Activated CD4-positive, alpha-beta T cell treated with anti-CD3 and anti-CD28 coated beads for 24 hours (primary cell): Measurements from ENCODE around the gene VSIG2.
"Not testable (repeated sequence)": the region's sequence is repeated elsewhere in the genome, so short reads cannot be mapped to it uniquely, and the experiment has no call there.

ENCODE experiments used
- DNase-seq, 2 donors: peaks; one replicate each; pipeline ENCODE4 v3.0.0-alpha.2; 2020; ENCODE audit warnings: low read depth in 2 of 2

VSIG2 gene

GRCh38 chr11:124751741-124752470 is at the start of gene VSIG2:
TSS of gene VSIG2 (minus strand) at chr11:124752255. CDS start at chr11:124752137, 118 bp downstream.
- DNase-seq: no peak

- DNase-seq: no peak
Measured at GRCh38 chr11:124801014-124801413, 49.0 kb upstream of the VSIG2 start.

- DNase-seq: peak; percentile 54 to 70
Measured at GRCh38 chr11:124800226-124800929, 48.3 kb upstream of the VSIG2 start, which contains the start of gene MSANTD2. TSS of gene MSANTD2 (minus strand) at chr11:124800406. CDS start at chr11:124800380, 26 bp downstream.

- DNase-seq: peak; percentile 10 to 30
Measured at GRCh38 chr11:124799348-124800225, 47.5 kb upstream of the VSIG2 start.

GRCh38 chr11:124798991-124799347 is 46.9 kb upstream of the VSIG2 start:
- DNase-seq: no peak

- no peak for DNase-seq
Measured at GRCh38 chr11:124796312-124796711, 44.3 kb upstream of the VSIG2 start.

GRCh38 chr11:124793466-124794278 is 41.6 kb upstream of the VSIG2 start:
- peak in 1 of 2 donors; percentile 14 for DNase-seq

GRCh38 chr11:124791626-124792341 is 39.7 kb upstream of the VSIG2 start:
- DNase-seq: no peak

GRCh38 chr11:124788521-124788920 is 36.5 kb upstream of the VSIG2 start:
- no peak for DNase-seq

GRCh38 chr11:124784051-124784450 is 32.0 kb upstream of the VSIG2 start:
- no peak for DNase-seq

- no peak for DNase-seq
Measured at GRCh38 chr11:124783002-124783401, 30.9 kb upstream of the VSIG2 start.

- DNase-seq: no peak
Measured at GRCh38 chr11:124779568-124779967, 27.5 kb upstream of the VSIG2 start.

GRCh38 chr11:124778281-124778680 is 26.2 kb upstream of the VSIG2 start:
- no peak for DNase-seq

GRCh38 chr11:124776865-124777645 is 25.0 kb upstream of the VSIG2 start:
- no peak for DNase-seq

- not testable (repeated sequence) for DNase-seq
Measured at GRCh38 chr11:124770959-124771358, 18.9 kb upstream of the VSIG2 start.

GRCh38 chr11:124769806-124770774 is 18.0 kb upstream of the VSIG2 start:
- no peak for DNase-seq

- no peak for DNase-seq
Measured at GRCh38 chr11:124768914-124769313, 16.9 kb upstream of the VSIG2 start.

- no peak for DNase-seq
Measured at GRCh38 chr11:124766156-124766555, 14.1 kb upstream of the VSIG2 start.
